HG03045 (cell line): ENCODE results near the gene ADAT3.

Experiments
- ATAC-seq: cut with Tn5 transposase; IDR thresholded peaks from one replicate; pipeline ENCODE4 v1.9.1; 2021; ENCODE audit warnings: mild to moderate bottlenecking, moderate library complexity; ENCODE audit not compliant: unreplicated experiment

Gene ADAT3

DNA sequence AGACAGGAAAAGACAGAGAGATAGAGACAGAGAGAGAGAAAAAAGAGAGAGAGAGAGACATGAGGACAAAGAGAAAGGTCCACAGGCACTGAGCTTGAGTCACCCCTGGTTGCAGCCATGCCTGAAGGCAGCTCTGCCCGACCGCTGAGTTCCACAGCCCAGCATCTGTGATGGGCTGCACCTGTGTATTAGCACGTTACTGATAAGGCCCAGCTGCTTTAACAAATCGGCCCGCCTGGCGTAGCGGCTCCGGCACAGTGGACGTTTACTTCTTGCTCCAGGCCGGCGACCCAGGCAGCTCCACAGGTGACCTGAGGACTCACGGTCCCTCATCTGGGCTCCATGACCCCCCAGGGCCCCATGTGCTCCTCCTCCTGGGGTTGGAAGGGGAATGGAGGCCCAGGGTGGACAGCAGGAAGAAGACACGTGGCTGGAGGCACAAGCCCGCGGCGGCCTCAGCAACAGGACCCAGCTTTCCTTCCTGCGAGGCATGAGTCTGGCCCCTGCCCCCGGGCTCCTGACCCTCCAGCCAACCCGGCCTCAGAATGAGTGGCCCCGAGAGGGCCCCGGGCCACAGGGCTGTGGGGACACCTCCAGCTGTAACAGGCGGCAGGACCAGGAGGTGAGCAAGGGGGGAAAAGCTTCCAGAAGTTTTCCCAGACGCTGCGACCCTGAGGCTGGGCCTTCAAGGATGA, 31.9 kb downstream of the ADAT3 start:
- ATAC-seq: no peak

DNA sequence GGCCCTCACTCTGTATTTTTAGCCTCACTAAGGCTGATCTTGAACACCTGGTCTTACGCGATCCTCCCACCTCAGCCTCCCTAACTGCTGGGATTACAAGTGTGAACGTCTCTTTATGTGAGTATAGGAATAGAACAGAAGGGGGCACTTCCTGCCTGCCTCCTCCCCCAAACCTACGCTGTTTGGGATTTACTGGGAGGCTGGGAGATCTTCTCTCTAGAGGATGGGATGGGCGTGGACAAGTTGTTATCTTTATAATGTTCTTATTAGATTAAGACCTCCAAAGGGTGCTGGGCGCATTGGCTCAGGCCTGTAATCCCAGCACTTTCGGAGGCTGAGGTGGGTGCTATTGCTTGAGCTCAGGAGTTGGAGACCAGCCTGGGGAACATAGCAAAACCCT, 32.9 kb downstream of the ADAT3 start:
- ATAC-seq: no peak

- ATAC-seq: no peak
These were observed 36.2 kb downstream of the ADAT3 start, which contains the start of gene CSNK1G2 for GRCh38 chr19:1941146-1942077. TSS of gene CSNK1G2 (plus strand) at chr19:1941172. CDS start at chr19:1969773, 28,601 bp downstream.

DNA sequence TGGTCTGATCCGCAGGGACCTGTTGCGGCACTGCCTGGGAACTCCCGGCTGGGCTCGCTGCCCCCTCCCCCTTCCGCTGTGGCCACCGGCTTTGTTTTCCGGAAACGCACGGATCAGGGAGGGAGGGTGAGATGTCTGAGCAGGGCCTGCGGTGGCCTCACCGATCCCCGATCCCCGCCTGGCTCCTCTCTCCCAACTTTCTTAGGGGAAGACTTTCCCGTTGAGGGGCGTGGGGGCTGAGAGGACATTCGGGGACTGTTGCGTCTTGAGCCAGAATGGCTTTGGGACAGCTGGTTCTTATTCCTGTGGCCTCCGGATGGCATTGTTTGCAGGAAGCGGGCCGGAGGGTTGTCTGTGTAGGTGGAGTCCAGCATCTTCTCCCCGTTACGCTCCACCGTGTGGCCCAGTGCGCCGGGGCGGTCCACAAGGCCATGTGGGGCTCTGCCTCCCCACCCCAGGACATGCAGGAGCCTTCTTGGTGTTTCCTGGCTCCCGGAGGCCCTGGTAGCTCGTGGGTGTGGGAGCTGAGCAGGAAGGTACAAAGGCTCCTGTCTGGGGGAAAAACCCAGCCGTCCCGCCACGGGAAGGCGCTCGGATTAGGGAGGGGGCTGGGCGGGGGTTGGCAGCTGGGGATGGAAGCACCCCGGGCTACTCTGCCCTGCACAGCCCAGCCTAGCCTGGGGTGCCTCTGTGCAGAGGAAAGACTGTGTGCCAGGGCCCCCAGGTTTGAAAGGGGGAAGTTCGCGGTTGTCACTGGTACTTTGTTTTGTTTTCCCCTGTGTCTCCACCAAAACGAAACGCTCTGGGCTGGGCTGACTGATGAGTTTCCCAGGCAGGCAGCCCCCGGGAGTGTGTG, 37.1 kb downstream of the ADAT3 start:
- ATAC-seq: no peak

DNA sequence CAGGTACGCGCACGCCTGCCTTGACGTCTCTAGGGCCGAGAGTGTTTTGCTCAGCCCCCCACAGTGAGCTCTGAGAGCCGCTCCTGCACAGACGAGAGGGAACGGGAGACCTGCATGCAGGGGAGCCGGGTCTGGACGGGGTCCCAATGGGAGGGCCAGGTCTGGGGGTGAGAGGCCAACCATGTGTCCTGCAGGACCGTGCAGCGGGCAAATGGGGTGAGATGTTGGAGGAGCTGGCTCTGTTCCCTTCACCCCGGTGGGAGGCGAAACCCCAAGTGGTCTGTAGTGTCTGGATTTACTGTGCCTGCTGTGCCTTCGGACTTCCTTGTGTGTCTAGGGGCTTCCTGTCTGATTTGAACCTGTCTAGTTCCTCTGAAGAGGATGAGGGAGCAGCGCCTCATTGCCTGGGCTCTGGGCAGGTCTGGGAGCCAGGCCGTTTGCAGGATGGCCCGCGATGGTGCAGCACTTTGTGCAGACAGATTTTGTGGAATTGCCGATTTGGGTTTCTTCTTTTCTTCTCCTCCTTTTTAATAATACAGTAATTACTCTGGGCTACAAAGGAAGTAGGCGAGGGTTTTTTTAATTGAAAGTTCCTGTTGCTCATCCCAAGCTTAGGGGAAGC, 37.8 kb downstream of the ADAT3 start:
- ATAC-seq: no peak

- no peak for ATAC-seq
These were observed 38.5 kb downstream of the ADAT3 start for GRCh38 chr19:1943661-1944087.

DNA sequence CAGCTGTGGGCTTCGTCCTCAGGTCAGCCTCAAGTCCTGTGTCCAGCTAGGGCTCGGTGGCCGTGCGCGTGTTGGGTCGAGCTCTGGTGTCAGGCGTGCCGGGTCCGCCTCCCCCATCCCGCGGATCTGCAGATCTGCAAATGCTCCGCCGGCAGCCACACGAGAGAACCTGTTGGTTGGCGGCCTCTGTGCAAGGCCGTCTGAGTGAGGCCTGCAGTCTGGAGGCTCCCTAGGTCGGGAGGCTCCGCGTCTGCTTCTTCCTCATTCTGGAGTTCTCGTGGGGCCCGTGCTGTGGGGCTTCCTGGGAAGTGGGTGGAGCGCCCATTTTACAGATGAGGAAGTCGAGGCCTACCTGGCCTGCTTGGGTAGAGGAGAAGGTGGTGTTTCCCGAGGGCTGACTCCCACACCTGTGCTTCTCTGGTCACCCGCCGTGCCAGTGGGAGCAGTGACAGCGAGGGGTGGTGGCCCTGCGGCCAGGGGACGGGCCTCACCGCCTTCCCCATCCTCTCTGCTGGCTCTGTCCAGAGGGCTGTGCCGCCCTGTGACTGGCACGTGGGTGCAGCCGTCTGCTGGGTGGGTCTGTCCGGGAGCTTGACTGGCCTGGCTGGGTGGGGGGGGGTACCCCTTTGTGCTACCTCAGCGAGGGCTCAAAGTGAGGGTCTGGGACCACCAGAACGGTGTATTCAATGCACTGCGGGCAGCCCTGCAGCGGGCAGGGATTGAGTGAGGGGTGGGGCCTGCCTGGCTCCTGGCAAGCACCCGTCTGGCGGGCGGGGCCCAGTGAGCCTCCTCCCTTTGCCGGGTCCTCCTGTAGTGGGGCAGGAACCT, 39.1 kb downstream of the ADAT3 start:
- no peak for ATAC-seq

GRCh38 chr19:1944916-1945561, 39.8 kb downstream of the ADAT3 start:
- ATAC-seq: no peak

DNA sequence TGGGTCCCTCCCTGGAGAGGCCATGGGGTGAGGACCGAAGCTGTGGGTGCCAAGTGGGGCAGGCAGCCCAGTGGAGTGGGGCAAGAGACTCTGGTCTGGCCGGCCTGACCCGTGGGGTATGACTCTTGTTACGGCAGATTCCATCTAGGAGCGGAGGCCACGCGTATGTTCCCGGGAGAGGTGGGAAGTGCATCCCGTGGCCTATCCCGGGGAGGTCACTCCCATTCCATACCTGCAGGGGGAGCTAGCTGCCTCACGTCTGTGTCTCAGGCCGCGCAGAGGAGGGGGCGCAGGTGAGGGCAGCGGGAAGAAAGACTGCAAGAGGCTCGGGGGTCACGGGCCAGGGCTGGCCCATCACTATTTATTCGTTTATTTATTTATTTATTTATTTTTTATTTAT, 40.7 kb downstream of the ADAT3 start:
- ATAC-seq: no peak

DNA sequence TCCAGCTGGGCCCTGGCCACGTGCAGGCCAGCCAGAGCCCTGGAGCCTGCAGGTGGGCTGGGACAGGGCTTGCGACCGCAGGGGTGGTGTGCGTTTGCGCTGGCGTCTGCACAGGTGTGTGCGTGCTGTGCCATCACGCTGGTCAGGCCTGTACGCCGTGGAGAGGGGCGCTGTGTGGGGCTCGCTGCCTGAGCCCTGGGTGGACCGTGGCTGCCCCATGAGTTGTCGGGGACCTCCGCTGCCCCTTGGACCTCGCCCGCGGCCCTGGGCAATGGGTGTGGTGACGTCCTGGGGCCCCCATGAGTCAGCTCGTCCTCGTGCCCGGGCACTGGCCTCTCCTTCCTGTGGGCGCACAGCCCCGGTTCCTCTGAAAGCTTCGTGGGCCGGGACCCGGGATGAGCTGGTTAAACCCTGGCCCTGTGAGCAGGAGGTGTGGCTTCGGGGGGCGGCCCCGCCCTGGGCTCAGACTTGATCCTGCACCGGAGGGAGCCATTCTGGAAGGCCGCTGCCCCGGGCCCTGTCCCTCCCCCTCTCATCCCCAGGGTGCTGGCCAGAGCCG, 42.5 kb downstream of the ADAT3 start:
- ATAC-seq: no peak

DNA sequence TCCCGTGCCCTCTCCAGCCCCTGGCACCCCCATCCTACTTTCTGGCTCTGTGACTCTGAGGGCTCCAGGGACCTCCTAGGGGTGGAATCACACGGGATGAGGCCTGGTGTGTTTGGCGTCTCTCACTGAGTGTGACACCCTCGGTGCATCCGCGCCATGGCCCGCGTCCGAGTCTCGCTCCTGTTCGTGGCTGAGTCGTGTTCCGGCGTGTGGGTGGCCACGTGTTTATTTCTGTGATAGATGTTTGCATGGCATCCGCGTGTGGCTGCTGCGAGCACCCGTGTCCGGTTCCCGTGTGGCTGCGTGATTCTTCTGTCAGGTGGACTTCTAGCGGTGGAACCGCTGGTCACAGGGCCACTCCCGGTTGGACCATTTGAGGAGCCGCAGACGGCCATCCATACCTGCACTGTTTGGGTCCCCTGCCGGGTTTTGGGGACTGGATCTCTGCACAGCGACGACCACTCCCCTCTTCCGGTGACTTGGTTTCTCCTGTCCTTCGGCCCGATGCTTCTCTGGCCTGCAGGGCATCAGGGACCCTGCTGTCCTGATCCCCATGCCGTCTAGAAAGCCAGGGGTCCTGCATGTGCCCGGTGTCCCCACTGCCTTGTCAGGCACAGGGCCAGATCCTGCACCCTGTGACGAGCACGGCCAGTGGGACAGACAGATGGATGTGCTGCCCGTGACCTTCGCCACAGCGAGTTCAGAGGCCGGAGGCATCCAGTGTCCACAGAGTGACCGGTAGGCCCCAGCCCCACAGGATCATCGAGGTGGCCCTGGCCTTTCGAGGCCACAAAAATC, 44.3 kb downstream of the ADAT3 start:
- no peak for ATAC-seq

- no peak for ATAC-seq
These were observed 45.4 kb downstream of the ADAT3 start for GRCh38 chr19:1950640-1951039.

DNA sequence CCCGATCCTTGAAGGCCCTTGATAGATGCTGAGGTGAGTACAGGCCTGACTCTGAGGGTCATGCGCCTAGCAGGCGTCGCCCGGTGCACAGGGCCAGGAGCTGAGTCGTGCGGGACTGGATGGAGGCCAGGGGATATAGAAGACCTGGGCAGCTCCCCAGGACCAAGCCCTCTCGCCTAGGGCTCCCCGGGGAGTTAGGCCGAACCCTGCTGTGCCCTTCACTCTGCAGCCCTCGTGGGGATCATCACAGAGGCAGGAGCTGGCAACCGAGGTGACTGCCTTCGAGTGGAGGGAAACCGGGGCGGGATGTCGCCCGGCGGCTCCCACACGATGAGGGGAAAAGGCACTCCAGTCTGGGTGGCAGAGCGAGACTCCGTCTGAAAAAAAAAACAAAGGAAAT, 47.4 kb downstream of the ADAT3 start:
- no peak for ATAC-seq

- no peak for ATAC-seq
These were observed 47.8 kb downstream of the ADAT3 start for GRCh38 chr19:1953037-1953436.

DNA sequence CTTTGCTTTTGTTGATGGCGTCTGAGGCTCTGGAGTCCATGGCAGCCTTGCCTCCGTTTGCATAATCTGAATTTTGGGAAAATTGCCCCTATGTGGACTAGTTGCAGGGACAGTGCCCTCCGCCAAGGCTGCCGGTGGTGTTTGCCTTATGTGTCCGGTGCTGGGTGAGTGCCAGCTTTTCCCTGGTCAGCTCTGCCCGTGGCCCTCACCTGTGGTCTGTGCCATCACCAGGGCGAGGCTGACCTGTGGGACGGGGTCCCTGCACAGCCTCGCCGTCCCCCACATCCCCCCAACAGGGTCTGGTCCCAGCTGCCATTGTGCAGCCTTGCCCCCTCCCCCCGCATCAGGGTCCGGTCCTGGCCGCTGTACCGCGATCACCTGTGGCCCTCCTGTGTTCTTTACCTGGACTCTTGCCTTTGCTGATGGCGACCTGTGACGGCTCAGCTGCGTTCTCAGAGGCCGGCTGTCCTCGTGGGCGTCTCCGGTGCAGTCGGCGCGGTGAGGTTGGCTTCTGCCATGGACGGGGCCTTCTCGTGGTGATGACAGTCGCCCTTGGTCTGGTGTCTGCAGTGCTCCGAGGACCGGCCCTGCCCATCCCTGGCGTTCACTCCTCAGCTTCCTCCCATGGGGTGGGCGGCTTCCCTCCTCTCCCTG, 48.4 kb downstream of the ADAT3 start:
- ATAC-seq: no peak

DNA sequence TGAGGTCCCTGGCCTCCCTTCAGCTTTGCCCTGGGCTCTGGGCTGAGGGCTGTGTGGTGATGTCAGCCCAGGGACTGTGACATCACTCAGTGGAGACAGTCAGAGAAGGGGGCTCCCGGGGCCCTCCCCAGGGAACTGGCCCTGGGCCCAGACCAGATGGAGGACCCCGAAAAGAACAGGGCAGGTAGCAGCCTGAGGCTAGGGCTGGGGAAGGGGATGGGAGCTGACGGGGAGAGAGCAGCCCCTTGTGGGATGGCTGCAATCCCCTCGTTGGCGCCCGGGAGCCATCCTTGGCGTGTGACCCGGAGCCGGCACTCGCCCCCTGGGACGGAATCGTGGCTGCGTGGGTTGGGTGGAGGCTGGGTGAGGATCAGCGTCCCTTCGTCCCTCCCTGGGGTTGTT, 49.3 kb downstream of the ADAT3 start:
- no peak for ATAC-seq
